M059J (cell line): Measurements from ENCODE around the gene SCFD1. TPM values are rescaled to one million over a fixed set of nuclear protein-coding genes. Genes with fewer than 3 reads are reported as not detected.
"Not testable (repeated sequence)": the region's sequence is repeated elsewhere in the genome, so short reads cannot be mapped to it uniquely, and the experiment has no call there.

Experiments
- DNase-seq: peaks from one replicate; pipeline ENCODE4 v3.0.0-alpha.2; 2012; ENCODE audit warnings: low read depth
- total RNA-seq: library from RNA; depleted of rRNA; stranded (reverse); fragments of >200 nt; shearing (Covaris generic); gene quantifications from 2 replicates; pipeline ENCODE4 v1.2.3, GENCODE V29; 2014; rRNA removed

SCFD1 gene
- total RNA-seq = 70.3 and 74.2 TPM in 2 replicates

DNA sequence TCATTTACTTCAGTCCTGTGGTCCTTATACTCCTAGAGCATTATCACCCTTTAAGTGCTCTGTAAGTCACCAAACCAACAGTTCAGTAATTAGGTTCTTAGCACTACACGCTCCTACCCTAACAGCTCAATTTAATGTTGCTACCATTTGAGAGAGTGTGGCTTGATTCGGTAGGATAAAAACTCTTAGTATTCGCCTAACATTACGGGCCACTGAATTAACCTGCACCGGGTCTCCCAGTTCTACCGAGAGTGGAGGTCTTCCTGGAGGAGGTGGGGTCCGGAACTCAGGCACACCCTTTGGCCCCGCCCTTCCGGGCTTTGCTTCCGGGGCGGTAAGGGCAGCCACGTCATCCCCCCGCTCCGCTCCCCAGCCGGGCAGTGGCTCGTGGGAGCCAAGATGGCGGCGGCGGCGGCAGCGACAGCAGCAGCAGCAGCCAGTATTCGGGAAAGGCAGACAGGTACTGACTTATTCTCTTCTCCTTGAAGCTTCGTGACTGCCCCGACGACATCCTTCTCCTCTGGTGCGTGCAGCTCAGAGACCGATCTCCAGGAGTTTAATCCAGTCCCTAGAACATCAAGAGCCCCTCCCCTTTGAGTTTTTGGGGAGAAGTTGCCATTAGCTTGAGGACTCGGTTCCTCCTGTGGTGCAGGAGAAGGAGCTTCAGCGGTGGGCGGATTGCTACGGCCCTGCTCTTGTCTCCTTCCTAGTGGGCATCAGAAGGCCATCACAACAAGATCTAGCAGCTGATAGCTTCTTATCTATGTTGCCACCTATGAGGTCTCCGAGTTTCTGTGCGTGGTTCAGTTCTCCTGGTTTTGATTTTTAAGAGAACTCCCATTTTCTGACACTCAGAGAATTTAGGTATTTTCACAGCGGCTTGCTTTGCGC lies at the start of gene SCFD1:
Gene SCFD1, plus strand, starts transcription at position 380 of the 891 bp plus-strand sequence. Its CDS starts 20 bp downstream, at position 400.
- peak; percentile 90 for DNase-seq

DNA sequence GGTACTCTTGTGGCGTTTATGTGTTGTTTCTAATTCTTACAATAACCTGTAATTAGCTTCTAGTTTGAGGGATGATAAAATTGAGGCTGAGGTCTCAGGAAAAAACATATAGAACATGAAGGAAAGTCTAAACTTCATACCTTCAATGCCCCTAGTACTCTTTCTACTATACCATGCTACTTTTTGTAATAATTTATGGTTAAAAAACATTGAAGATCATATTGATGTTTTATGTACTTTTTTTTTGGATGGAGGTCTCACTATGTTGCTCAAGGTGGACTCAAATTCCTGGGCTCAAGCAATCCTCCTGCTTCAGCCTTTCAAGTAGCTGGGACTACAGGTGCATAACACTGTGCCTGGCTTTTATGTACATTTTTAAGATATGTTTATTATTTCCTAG lies 49.3 kb upstream of the SCFD1 start:
- DNase-seq = no peak

DNA sequence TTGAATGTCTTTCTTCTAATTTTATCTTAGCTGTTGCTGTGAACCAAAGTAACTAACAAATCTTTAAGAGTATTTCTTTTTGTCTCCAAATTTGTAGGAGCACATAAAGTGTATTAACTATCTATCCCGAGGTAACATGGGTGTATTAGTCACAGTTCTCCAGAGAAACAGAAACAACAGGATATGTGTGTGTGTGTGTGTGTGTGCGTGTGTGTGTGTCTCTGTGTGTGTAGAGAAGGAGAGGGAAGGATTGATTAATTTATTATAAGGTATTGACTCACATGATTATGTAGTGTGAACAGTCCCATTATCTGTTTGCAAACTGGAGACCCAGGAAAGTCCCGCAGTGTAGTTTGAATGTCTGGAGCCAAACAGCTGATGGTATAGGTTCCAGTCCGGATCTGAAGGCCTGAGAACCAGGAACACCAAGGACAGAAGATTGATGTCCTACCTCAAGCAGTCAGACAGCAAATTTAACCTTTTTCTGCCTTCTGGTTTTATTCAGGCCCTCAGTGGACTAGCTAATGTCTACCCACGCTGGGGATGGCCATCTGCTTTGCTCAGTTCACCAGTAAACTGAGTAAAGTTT lies 48.8 kb upstream of the SCFD1 start:
- DNase-seq = peak; percentile 71

DNA sequence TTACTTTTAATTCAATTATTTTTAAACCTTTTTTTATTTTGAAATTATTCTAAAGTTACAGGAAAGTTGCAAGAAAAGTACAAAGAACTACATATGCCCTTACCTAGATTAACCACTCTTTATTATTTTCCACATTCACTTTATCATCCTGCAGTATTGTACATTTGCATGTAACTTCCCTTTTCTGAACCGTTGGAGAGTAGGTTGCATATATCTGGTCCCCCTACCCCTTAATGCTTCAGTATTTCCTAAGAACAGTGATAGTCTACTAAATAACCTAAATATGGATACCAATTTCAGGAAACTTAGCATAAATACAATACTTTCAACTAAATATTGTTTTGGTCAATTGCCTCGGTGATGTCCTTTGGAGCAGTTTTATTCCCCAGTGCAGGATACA lies 48.2 kb upstream of the SCFD1 start:
- no peak for DNase-seq

DNA sequence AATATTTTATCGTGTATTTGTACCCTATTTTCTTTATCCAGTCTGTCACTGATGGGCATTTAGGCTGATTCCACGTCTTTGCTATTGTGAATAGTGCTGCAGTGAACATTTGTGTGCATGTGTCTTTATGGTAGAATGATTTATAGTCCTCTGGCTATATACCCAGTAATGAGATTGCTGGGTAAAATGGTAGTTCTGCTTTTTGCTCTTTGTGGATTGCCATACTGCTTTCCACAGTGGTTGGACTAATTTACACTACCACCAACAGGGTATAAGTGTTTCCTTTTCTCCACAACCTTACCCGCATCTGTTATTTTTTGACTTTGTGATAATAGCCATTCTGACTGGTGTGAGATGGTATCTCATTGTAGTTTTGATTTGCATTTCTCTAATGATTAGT lies 47.3 kb upstream of the SCFD1 start:
- DNase-seq = not testable (repeated sequence)

GRCh38 chr14:30576333-30576732 lies 45.8 kb upstream of the SCFD1 start:
- DNase-seq = not testable (repeated sequence)

DNA sequence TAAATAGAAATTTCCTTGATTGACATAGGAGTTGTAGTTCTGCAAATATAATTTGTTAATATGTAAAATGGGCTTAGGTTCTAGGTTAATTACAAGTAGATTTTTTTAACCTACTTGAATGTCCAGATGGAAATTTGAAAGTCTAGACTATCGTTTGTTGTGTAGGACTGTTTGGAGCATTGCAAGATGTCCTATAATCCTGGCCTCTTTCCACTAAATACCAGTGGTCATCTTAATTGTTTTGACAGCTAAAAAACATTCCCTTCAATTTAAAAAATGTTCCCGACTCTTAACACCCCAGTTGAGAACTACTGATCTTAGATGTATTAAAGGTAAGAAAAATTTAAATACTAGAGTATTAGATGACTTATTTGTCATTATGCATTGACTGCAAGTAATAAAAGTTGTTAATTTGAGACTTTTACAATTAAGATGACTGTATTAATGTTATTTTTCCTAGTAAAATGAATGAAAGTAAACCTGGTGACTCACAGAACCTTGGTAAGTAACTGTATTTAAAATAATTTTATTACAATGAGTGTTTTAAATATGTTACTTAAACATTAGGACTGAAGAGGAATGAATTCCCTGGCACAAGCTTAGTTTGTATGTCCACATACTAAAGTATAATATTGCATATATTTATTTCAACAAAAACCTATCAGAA lies 41.4 kb upstream of the SCFD1 start:
- DNase-seq = peak; percentile 53

- DNase-seq = peak; percentile 28
Observed at GRCh38 chr14:30581283-30581625, 40.9 kb upstream of the SCFD1 start.

DNA sequence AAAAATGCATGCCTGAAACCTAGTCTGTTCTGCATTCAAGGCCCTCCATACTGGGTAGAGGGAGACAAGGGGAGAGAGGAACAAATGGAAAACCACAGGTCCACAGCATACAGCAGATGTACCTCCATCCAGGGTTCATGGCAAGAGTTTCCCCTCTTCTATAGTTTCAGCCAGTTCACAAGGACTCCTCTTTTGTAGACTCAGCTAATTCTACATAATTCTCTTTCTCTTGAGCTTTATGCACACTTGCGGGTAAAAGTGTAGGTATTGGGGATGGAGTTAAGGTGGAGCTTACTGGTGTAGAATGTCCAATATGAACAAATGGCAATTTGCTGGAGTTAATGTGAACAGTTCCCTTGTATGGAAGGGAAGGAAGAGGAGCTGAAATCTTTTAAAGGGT lies 39.7 kb upstream of the SCFD1 start:
- no peak for DNase-seq

DNA sequence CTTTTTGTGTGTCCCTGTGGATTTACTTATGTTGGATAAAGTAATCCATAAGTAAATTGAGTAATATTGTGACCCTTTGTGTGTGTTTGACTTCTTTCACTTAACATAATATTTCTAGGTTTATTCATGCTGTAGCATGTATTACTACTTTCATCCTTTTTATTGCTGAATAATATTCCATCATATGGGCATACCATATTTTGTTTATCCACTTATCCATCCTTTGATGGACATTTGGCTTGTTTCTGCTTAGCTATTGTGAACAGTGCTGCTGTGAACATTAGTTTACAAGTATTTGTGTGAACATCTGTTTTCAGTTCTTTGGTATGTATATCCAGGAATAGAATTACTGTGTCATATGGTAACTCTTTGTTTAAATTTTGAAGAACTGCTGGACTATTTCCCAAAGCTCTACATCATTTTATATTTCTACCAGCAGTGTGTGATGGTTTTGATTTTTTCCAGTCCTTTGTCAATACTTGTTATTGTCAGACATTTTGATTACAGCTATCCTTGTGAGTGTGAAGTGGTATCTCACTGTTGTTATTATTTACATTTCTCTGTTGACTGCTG lies 38.0 kb upstream of the SCFD1 start:
- DNase-seq = no peak

- no peak for DNase-seq
Observed at GRCh38 chr14:30585204-30585603, 36.9 kb upstream of the SCFD1 start.

DNA sequence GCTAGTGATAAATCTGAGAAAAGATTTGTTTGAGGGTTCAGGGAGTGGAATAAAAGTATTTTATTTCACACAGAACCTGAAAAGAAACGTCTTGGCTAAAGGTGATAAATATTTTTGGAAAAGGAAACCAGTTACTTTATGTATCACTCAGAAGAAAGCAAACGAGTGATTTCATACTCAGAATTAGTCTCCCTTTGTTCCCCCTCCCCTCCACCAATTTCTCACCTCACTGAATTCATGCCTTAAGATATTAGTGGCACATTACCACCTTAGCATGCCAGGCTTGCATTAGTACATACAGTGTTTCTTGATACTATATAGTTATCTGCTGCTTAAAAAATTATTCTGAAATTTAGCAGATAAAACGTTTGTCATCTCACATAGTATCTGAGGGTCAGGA lies 35.0 kb upstream of the SCFD1 start:
- no peak for DNase-seq

DNA sequence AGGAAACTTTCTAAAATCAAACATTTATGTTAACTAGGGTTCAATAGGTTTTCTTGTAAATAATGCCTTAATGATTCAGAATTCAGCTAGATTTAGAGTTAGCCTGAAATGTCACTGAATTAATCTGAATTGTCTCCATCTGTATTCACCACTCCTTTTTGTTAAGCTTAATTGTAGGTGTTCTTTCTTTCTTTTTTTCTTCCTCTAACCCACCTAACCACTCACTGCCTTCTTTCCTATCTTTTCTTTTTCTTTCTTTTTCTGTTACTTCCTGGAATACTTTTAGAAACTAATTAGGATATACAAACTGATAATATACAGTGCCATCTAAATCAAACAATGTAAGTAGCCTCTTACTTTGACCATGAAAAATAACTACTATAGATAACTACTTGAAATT lies 33.2 kb upstream of the SCFD1 start:
- DNase-seq = no peak

GRCh38 chr14:30596935-30597334 lies 25.2 kb upstream of the SCFD1 start:
- no peak for DNase-seq

GRCh38 chr14:30597504-30597903 lies 24.6 kb upstream of the SCFD1 start:
- no peak for DNase-seq

GRCh38 chr14:30600922-30601918 lies 20.9 kb upstream of the SCFD1 start:
- DNase-seq = no peak

DNA sequence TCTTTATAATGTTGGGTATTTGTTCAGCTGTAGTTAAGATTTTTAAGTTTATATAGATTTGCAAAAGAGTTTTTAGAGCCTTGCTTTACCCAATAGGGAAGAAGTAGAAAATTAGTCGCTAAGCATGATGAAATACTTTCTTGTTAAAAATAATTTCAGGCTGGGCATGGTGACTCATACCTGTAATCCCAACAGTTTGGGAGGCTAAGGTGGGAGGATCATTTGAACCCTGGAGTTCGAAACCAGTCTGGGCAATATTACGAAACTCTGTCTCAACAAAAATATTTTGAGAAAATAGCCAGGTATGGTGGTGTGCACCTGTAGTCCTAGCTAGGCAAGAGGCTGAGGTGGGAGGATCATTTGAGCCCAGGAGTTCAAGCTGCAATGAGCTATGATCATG lies 18.7 kb upstream of the SCFD1 start:
- peak; percentile 4 for DNase-seq

DNA sequence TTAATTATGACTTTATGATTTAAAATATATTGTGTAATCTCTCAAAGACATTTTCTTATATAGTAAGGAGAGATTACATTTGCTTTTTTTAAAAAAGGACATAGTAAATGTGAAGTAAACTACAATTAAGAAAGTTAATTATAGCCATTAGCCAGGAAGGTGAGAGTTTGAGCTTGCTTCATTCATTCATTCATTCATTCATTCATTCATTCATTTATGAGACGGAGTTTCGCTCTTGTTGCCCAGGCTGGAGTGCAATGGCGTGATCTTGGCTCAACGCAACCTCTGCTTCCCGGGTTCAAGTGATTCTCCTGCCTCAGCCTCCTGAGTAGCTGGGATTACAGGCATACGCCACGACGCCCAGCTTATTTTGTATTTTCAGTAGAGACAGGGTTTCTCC lies 17.4 kb upstream of the SCFD1 start:
- not testable (repeated sequence) for DNase-seq

DNA sequence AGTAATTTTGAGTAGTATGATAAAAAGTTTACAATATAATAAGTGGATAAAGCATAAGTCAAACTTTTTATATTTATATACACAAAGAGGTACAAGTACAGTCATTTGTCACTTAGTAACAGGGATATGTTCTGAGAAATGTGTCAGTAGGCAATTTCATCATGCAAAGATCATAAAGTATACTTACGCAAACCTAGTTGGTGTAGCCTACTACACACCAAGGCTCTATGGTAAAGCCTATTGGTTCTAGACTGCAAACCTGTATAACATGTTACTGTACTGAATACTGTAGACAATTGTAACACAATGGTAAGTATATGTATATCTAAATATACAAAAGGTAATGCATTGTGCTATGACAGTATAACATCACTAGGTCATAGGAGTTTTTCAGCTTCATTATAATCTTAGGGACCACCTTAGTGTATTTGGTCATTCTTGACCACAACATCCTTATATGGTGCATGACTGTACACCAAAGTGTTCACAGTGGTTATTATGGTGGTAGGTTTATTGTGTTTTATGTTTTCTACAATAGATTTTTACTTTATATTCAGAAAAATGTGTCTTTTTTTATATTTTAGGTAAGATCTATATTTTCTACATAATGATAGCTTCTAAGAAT lies 14.9 kb upstream of the SCFD1 start:
- peak; percentile 38 for DNase-seq

DNA sequence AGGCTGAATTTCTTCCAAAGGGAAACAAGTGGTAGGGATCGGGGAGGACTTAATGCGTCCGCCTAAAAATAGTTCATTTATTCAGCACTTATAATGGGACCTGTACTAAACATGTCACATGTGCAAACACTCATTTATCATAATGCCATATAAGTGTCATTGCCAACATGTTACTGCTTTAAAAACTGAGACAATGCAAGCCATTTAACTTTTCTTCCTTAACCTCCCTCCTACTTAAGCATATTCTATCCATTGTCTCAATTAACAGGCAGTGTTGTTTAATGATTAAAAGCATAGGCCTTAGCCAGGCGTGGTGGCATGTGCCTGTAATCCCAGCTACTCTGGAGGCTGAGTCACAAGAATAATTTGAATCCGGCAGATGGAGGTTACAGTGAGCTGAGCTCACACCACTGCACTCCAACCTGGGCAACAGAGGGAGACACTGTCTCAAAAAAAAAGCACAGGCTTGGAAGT lies 13.5 kb upstream of the SCFD1 start:
- peak; percentile 55 for DNase-seq
